C4-2B (cell line): ENCODE data around the gene SPTBN4.
"Not testable (repeated sequence)": the region's sequence is repeated elsewhere in the genome, so short reads cannot be mapped to it uniquely, and the experiment has no call there.

Experiments used
- CTCF ChIP-seq: fragments of 450-650 bp; conservative IDR thresholded peaks from 2 replicates; pipeline ENCODE4 v1.5.1; 2017; ENCODE audit warnings: mild to moderate bottlenecking
- ZFX ChIP-seq: fragments of 450-650 bp; IDR thresholded peaks from 2 replicates; pipeline ENCODE4 v1.6.1; 2017

- TF ChIP-seq CTCF, ZFX: not testable (repeated sequence)
Observed at GRCh38 chr19:40624369-40625153, 157.8 kb downstream of the SPTBN4 start.
